ENCODE data around the gene SLC8B1. TPM values are rescaled to one million over a fixed set of nuclear protein-coding genes. Genes with fewer than 3 reads are reported as not detected.

Gene SLC8B1
- total RNA-seq, 1 donor from 2014 or later, result 3.0 TPM

GRCh38 chr12:113369391-113369985 lies 34.6 kb upstream of the SLC8B1 start:
- H3K4me1 Mint-ChIP-seq, result peaks cover 3% of the 10 kb centered on the region
- Histone ChIP-seq H3K4me3 (no peak overlapping the region), H3F3A (ENCODE audit: low read depth) (no peaks in the 10 kb centered on the region), H3K9me3 (ENCODE audit: low read depth) (no peaks in the 10 kb centered on the region), H4K20me1 (ENCODE audit: low read depth) (no peaks in the 10 kb centered on the region), H3K27ac (no peak overlapping the region), H3K36me3 (no peaks in the 10 kb centered on the region), H3K79me2 (ENCODE audit: low read depth) (no peaks in the 10 kb centered on the region), H3K27me3 (no peaks in the 10 kb centered on the region), H3K9ac (no peak overlapping the region), H2AFZ (replicated peaks) (no peak overlapping the region), H3K4me2 (no peak overlapping the region), H3K4me1 (no peaks in the 10 kb centered on the region)
- H3K36me3 Mint-ChIP-seq, result peaks cover 13% of the 10 kb centered on the region
- H3K9me3 Mint-ChIP-seq, result no peaks in the 10 kb centered on the region
- no peak for DNase-seq (ENCODE audit: low spot score)
- no peak overlapping the region for H3K4me3 Mint-ChIP-seq
- no peak overlapping the region for H3K27ac Mint-ChIP-seq
- TF ChIP-seq EZH2 (IDR thresholded peaks at IDR 0.05) (no peak), EZH2phosphoT487 (IDR thresholded peaks at IDR 0.05) (no peak), CTCF (IDR thresholded peaks at IDR 0.05) (no peak)
- H3K27me3 Mint-ChIP-seq (ENCODE audit: insufficient read depth, low read depth), result peaks cover 2% of the 10 kb centered on the region

GRCh38 chr12:113368331-113368730 lies 33.4 kb upstream of the SLC8B1 start:
- Mint-ChIP-seq H3K27ac (no peak overlapping the region), H3K4me1 (peaks cover 3% of the 10 kb centered on the region), H3K4me3 (no peak overlapping the region), H3K27me3 (ENCODE audit: insufficient read depth, low read depth) (peaks cover 2% of the 10 kb centered on the region), H3K9me3 (no peaks in the 10 kb centered on the region), H3K36me3 (peaks cover 8% of the 10 kb centered on the region)
- Histone ChIP-seq H3K9me3 (ENCODE audit: low read depth) (no peaks in the 10 kb centered on the region), H3K4me2 (no peak overlapping the region), H3F3A (ENCODE audit: low read depth) (no peaks in the 10 kb centered on the region), H3K27ac (no peak overlapping the region), H2AFZ (replicated peaks) (no peak overlapping the region), H3K9ac (no peak overlapping the region), H3K4me3 (no peak overlapping the region), H4K20me1 (ENCODE audit: low read depth) (no peaks in the 10 kb centered on the region), H3K79me2 (ENCODE audit: low read depth) (no peaks in the 10 kb centered on the region), H3K36me3 (no peaks in the 10 kb centered on the region), H3K4me1 (no peaks in the 10 kb centered on the region), H3K27me3 (no peaks in the 10 kb centered on the region)
- TF ChIP-seq CTCF (IDR thresholded peaks at IDR 0.05), result no peak
- TF ChIP-seq EZH2 (IDR thresholded peaks at IDR 0.05), result no peak
- TF ChIP-seq EZH2phosphoT487 (IDR thresholded peaks at IDR 0.05), result no peak
- no peak for DNase-seq (ENCODE audit: low spot score)

- Mint-ChIP-seq H3K36me3 (peaks cover 7% of the 10 kb centered on the region), H3K4me1 (peaks cover 3% of the 10 kb centered on the region), H3K27me3 (ENCODE audit: insufficient read depth, low read depth) (peaks cover 2% of the 10 kb centered on the region), H3K4me3 (no peak overlapping the region), H3K9me3 (no peaks in the 10 kb centered on the region), H3K27ac (no peak overlapping the region)
- H3K27me3 ChIP-seq, result no peaks in the 10 kb centered on the region
- H3K36me3 ChIP-seq, result no peaks in the 10 kb centered on the region
- H3K9me3 ChIP-seq (ENCODE audit: low read depth), result no peaks in the 10 kb centered on the region
- no peak overlapping the region for H3K27ac ChIP-seq
- TF ChIP-seq EZH2 (IDR thresholded peaks at IDR 0.05), result no peak
- no peak for TF ChIP-seq CTCF (IDR thresholded peaks at IDR 0.05)
- no peak for TF ChIP-seq EZH2phosphoT487 (IDR thresholded peaks at IDR 0.05)
- H2AFZ ChIP-seq (replicated peaks), result no peak overlapping the region
- H4K20me1 ChIP-seq (ENCODE audit: low read depth), result no peaks in the 10 kb centered on the region
- H3K4me3 ChIP-seq, result no peak overlapping the region
- no peaks in the 10 kb centered on the region for H3F3A ChIP-seq (ENCODE audit: low read depth)
- H3K4me1 ChIP-seq, result no peaks in the 10 kb centered on the region
- no peak overlapping the region for H3K4me2 ChIP-seq
- no peak overlapping the region for H3K9ac ChIP-seq
- no peak for DNase-seq (ENCODE audit: low spot score)
- no peaks in the 10 kb centered on the region for H3K79me2 ChIP-seq (ENCODE audit: low read depth)
Observed at GRCh38 chr12:113366827-113367226, 31.9 kb upstream of the SLC8B1 start.
